IMR-90 (cell line): ENCODE data around the gene LHPP. TPM values are rescaled to one million over a fixed set of nuclear protein-coding genes. Genes with fewer than 3 reads are reported as not detected.

ENCODE experiments used
- ATAC-seq: fragments of 200-7000 bp; cut with Tn5 transposase; 2 replicates; pipeline ENCODE4 v1.9.1; 2020; ENCODE audit warnings: low read depth, mild to moderate bottlenecking, moderate library complexity
- BruUV-seq: library from RNA; stranded (reverse); fragments of 400-500 nt; replicated peaks from 2 replicates; lab custom pipeline; 2021; lab: Mats Ljungman, UMichigan
- CTCF ChIA-PET: fragments of 300-600 bp; formaldehyde crosslinking; extraction: SDS; loops from one replicate; lab custom pipeline; 2021; ENCODE audit warnings: antibody characterized with exemption; lab: Yijun Ruan, JAX
- POLR2A ChIA-PET: fragments of 300-600 bp; sonication (Branson Sonifier 250); formaldehyde crosslinking; loops from one replicate; lab custom pipeline; 2022; ENCODE audit warnings: antibody characterized with exemption; ENCODE audit not compliant: unreplicated experiment; lab: Charles Lee
- DNase-seq: peaks from one replicate; pipeline ENCODE4 v3.0.0; 2013
- H2AFZ ChIP-seq: replicated peaks from 2 replicates; pipeline ENCODE3; 2013; ENCODE audit warnings: low read length, mild to moderate bottlenecking; ENCODE audit not compliant: poor library complexity
- H2AK5ac ChIP-seq: 2 replicates; pipeline ENCODE4 v1.6.1; 2013; ENCODE audit warnings: low read depth, low read length, inconsistent platforms
- H2AK9ac ChIP-seq: replicated peaks from 2 replicates; pipeline ENCODE3; 2013; ENCODE audit warnings: mild to moderate bottlenecking, low read depth, low read length, moderate library complexity; ENCODE audit not compliant: poor library complexity
- H2BK120ac ChIP-seq: 2 replicates; pipeline ENCODE4 v1.6.1; 2013; ENCODE audit warnings: low read depth, low read length, inconsistent platforms
- H2BK15ac ChIP-seq: 3 replicates; pipeline ENCODE4 v1.6.1; 2013; ENCODE audit warnings: low read depth, low read length, inconsistent platforms
- H2BK20ac ChIP-seq: 2 replicates; pipeline ENCODE4 v1.6.1; 2013; ENCODE audit warnings: low read depth, mild to moderate bottlenecking, inconsistent platforms, low read length, moderate library complexity
- H2BK5ac ChIP-seq: 2 replicates; pipeline ENCODE4 v1.6.1; 2013; ENCODE audit warnings: mild to moderate bottlenecking, low read depth, low read length, inconsistent platforms; ENCODE audit not compliant: poor library complexity, severe bottlenecking
- H3K14ac ChIP-seq: replicated peaks from 2 replicates; pipeline ENCODE4 v1.6.1; 2013; ENCODE audit warnings: low read depth, low read length, inconsistent platforms
- H3K18ac ChIP-seq: 2 replicates; pipeline ENCODE4 v1.6.1; 2013; ENCODE audit warnings: low read depth, low read length, control low read depth
- H3K23ac ChIP-seq: 2 replicates; pipeline ENCODE4 v1.6.1; 2013; ENCODE audit warnings: low read depth, low read length, inconsistent platforms
- H3K27ac ChIP-seq: 2 replicates; pipeline ENCODE4 v1.5.1; 2013; ENCODE audit warnings: mild to moderate bottlenecking, control low read depth, low read length; ENCODE audit not compliant: insufficient read depth
- H3K27me3 ChIP-seq: 2 replicates; pipeline ENCODE4 v1.6.1; 2013; ENCODE audit warnings: low read length; ENCODE audit not compliant: control insufficient read depth, insufficient read depth
- H3K36me3 ChIP-seq: 2 replicates; pipeline ENCODE4 v1.6.1; 2013; ENCODE audit warnings: low read length, mixed read lengths; ENCODE audit not compliant: control insufficient read depth, insufficient read depth
- H3K4ac ChIP-seq: 2 replicates; pipeline ENCODE4 v1.6.1; 2013; ENCODE audit warnings: low read depth, low read length, inconsistent platforms
- H3K4me1 ChIP-seq: 2 replicates; pipeline ENCODE4 v1.6.1; 2013; ENCODE audit warnings: low read length, mixed read lengths; ENCODE audit not compliant: control insufficient read depth, insufficient read depth
- H3K4me2 ChIP-seq: 2 replicates; pipeline ENCODE4 v1.6.1; 2013; ENCODE audit warnings: low read depth, mild to moderate bottlenecking, control low read depth, low read length, moderate library complexity
- H3K4me3 ChIP-seq: 2 replicates; pipeline ENCODE4 v1.5.1; 2013; ENCODE audit warnings: low read depth, mild to moderate bottlenecking, control low read depth, low read length, moderate library complexity; ENCODE audit not compliant: insufficient read depth
- H3K56ac ChIP-seq: 2 replicates; pipeline ENCODE4 v1.6.1; 2013; ENCODE audit warnings: low read length, inconsistent platforms; ENCODE audit not compliant: insufficient read depth; ENCODE audit errors: extremely low read depth
- H3K79me1 ChIP-seq, 2 experiments: 2 replicates each; pipeline ENCODE4 v1.6.1; 2013; ENCODE audit warnings: low read length in 2 of 2, inconsistent platforms in 1 of 2, low read depth in 1 of 2
- H3K9ac ChIP-seq: 2 replicates; pipeline ENCODE4 v1.6.1; 2013; ENCODE audit warnings: low read depth, low read length, control low read depth
- H3K9me1 ChIP-seq: 2 replicates; pipeline ENCODE4 v1.6.1; 2013; ENCODE audit warnings: low read length, inconsistent platforms; ENCODE audit not compliant: insufficient read depth
- H3K9me3 ChIP-seq: 2 replicates; pipeline ENCODE4 v1.6.1; 2013; ENCODE audit warnings: low read length; ENCODE audit not compliant: control insufficient read depth, insufficient read depth
- H4K20me1 ChIP-seq: 2 replicates; pipeline ENCODE4 v1.6.1; 2013; ENCODE audit warnings: low read length, inconsistent platforms; ENCODE audit not compliant: insufficient read depth
- H4K5ac ChIP-seq: 2 replicates; pipeline ENCODE4 v1.6.1; 2013; ENCODE audit warnings: mild to moderate bottlenecking, low read depth, low read length, control low read depth
- H4K8ac ChIP-seq, 2 experiments: 2 replicates each; pipeline ENCODE4 v1.6.1; 2013; ENCODE audit warnings: low read depth in 2 of 2, low read length in 2 of 2, control low read depth in 1 of 2, inconsistent platforms in 1 of 2
- H4K91ac ChIP-seq: 2 replicates; pipeline ENCODE4 v1.6.1; 2013; ENCODE audit warnings: low read depth, low read length, inconsistent platforms; ENCODE audit not compliant: insufficient read depth
- RAD21 ChIP-seq: IDR thresholded peaks from 2 replicates; pipeline ENCODE4 v1.6.1; 2012; ENCODE audit warnings: low read length, improper control_type of control experiment
- WGBS, 2 experiments: methylation state at CpG; one replicate each; pipeline versions ENCODE4 v1.1.5 to v1.1.7; 2013; ENCODE audit warnings: missing lambda C conversion rate in 2 of 2; ENCODE audit not compliant: insufficient read length in 1 of 2; ENCODE audit errors: extremely low coverage in 2 of 2; 5-methylcytosine and 5-hydroxymethylcytosine counted together
- dilution Hi-C: fragments of 300-500 bp; cut with HindIII; formaldehyde crosslinking; loops from one replicate; pipeline ENCODE4 v1.14.3; 2018; ENCODE audit warnings: low sequenced_read_pairs; ENCODE audit not compliant: unreplicated experiment
- in situ Hi-C: fragments of 300-500 bp; cut with MboI; formaldehyde crosslinking; loops from 3 replicates; pipeline ENCODE4 v1.14.3; 2019; ENCODE audit warnings: low sequenced_read_pairs, inconsistent platforms, mixed read lengths
- intact Hi-C: fragments of 100-400 bp; cut with micrococcal nuclease; formaldehyde crosslinking; loops from 2 replicates; pipeline ENCODE4 v1.10.0; 2022
- polyA plus RNA-seq, 3 experiments: library from polyadenylated mRNA; depleted of rRNA; stranded (reverse); fragments of >200 nt; gene quantifications; 2 replicates each; pipeline ENCODE4 v1.2.3, GENCODE V29; 2012; ENCODE audit warnings: low replicate concordance in 1 of 3
- total RNA-seq: library from RNA; depleted of rRNA; stranded (reverse); fragments of >200 nt; gene quantifications from 2 replicates; pipeline ENCODE4 v1.2.3, GENCODE V29; 2012

LHPP gene
- total and polyA plus RNA-seq, 2 of the 4 experiments (the other 2 are of a cell fraction): 2.7 to 8.3 TPM

DNA sequence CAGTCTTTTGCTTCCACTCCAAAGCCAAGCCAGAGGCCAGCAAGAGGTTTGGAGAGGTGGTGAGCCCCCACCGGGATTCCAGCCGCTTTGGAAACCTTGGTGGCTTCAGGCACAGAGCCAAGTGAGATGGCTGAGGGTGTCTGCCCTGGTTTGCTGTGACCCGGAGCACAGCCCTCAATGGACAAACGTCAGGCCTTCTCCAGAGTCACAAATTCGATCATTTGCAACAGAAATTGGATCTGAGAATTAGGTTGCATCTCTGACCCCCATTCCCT, 10.9 kb upstream of the LHPP start:
- no peak overlapping the region for H3K4ac ChIP-seq
- H3K9me3 ChIP-seq: no peaks in the 10 kb centered on the region; the same call in 1 of the 2 replicates
- no peak overlapping the region for H3K27ac ChIP-seq
- H3K79me1 ChIP-seq: no peaks in the 10 kb centered on the region
- no peak overlapping the region for H2AFZ ChIP-seq
- ATAC-seq (no peak), DNase-seq (no peak)
- no peak overlapping the region for H2BK15ac ChIP-seq
- no peak overlapping the region for H3K4me3 ChIP-seq
- H4K8ac ChIP-seq: no peak overlapping the region
- no peaks in the 10 kb centered on the region; the same call in 1 of the 2 replicates for H3K4me1 ChIP-seq
- no peak overlapping the region for H4K91ac ChIP-seq
- H3K27me3 ChIP-seq: peaks cover 90% of the 10 kb centered on the region
- no CpG with 5 or more reads among the region's 5 CpGs for WGBS, 2 experiments
- no peak overlapping the region for H3K14ac ChIP-seq
- H2AK9ac ChIP-seq: no peak overlapping the region
- no peak for TF ChIP-seq RAD21
- H3K9ac ChIP-seq: no peak overlapping the region
- no peaks in the 10 kb centered on the region for H3K36me3 ChIP-seq
- no peak overlapping the region for H3K18ac ChIP-seq
- H2BK5ac ChIP-seq: no peak overlapping the region
- ChIA-PET POLR2A (no interaction called here), CTCF (no interaction called here)
- H3K23ac ChIP-seq: no peak overlapping the region
- no peak overlapping the region for H2BK120ac ChIP-seq
- no peak overlapping the region for H3K4me2 ChIP-seq
- H4K20me1 ChIP-seq: no peaks in the 10 kb centered on the region
- dilution Hi-C loops (no loop called here), intact Hi-C loops (no loop called here), in situ Hi-C loops (no loop called here)
- no peak overlapping the region for H2AK5ac ChIP-seq
- no peak overlapping the region for H3K56ac ChIP-seq
- no peaks in the 10 kb centered on the region for H3K9me1 ChIP-seq
- no TSS peak for BruUV-seq
- H2BK20ac ChIP-seq: no peak overlapping the region
- H4K5ac ChIP-seq: no peak overlapping the region
